Parathyroid adenoma (tissue), 2 donors: ENCODE results near the gene ARIH2.
A peak's percentile ranks its signal among the peaks of the same experiment; 100 is the strongest.

Source experiments
- H2AFZ ChIP-seq: fragments of 300-600 bp; sonication (generic); one replicate; pipeline ENCODE4 v1.7.0; 2017; ENCODE audit warnings: antibody characterized with exemption, mild to moderate bottlenecking
- H3K27ac ChIP-seq: fragments of 300-600 bp; sonication (generic); one replicate; pipeline ENCODE4 v1.7.0; 2017
- H3K27me3 ChIP-seq: fragments of 300-600 bp; sonication (generic); one replicate; pipeline ENCODE4 v1.7.0; 2017; ENCODE audit warnings: low read length; ENCODE audit not compliant: control insufficient read depth, insufficient read depth
- H3K36me3 ChIP-seq: fragments of 300-600 bp; sonication (generic); one replicate; pipeline ENCODE4 v1.7.0; 2017; ENCODE audit warnings: low read length; ENCODE audit not compliant: control insufficient read depth, insufficient read depth
- H3K4me1 ChIP-seq: fragments of 300-600 bp; sonication (generic); one replicate; pipeline ENCODE4 v1.7.0; 2017; ENCODE audit warnings: control low read depth
- H3K4me2 ChIP-seq: fragments of 300-600 bp; sonication (generic); one replicate; pipeline ENCODE4 v1.7.0; 2017; ENCODE audit warnings: low read length
- H3K4me3 ChIP-seq: fragments of 300-600 bp; sonication (generic); one replicate; pipeline ENCODE4 v1.7.0; 2017; ENCODE audit warnings: low read depth, low read length
- H3K79me2 ChIP-seq: fragments of 300-600 bp; sonication (generic); one replicate; pipeline ENCODE4 v1.7.0; 2017; ENCODE audit warnings: control low read depth
- H3K9ac ChIP-seq: fragments of 300-600 bp; sonication (generic); one replicate; pipeline ENCODE4 v1.7.0; 2017; ENCODE audit warnings: mild to moderate bottlenecking
- H3K9me3 ChIP-seq: fragments of 300-600 bp; sonication (generic); one replicate; pipeline ENCODE4 v1.7.0; 2017; ENCODE audit warnings: low read length; ENCODE audit not compliant: control insufficient read depth
- CTCF ChIP-seq: fragments of 300-600 bp; sonication (generic); IDR thresholded peaks from one replicate; pipeline ENCODE4 v1.7.0; 2017; ENCODE audit warnings: antibody characterized with exemption, mild to moderate bottlenecking
- donor health status: primary hyperparathyroidism.

The ARIH2 gene

GRCh38 chr3:48928679-48929078, 10.0 kb downstream of the ARIH2 start:
- no peak overlapping the region for H3K4me2 ChIP-seq
- no peak overlapping the region for H3K27ac ChIP-seq
- H3K9ac ChIP-seq = no peak overlapping the region
- no peak for TF ChIP-seq CTCF
- H3K9me3 ChIP-seq = no peaks in the 10 kb centered on the region
- peaks cover 54% of the 10 kb centered on the region for H3K79me2 ChIP-seq
- H3K4me3 ChIP-seq = no peak overlapping the region
- H3K36me3 ChIP-seq = no peaks in the 10 kb centered on the region
- peaks cover 7% of the 10 kb centered on the region for H3K4me1 ChIP-seq
- no peak overlapping the region for H2AFZ ChIP-seq
- H3K27me3 ChIP-seq = no peaks in the 10 kb centered on the region

GRCh38 chr3:48929358-48930035, 10.9 kb downstream of the ARIH2 start:
- TF ChIP-seq CTCF = no peak
- Histone ChIP-seq H3K4me1 (peaks cover 7% of the 10 kb centered on the region), H3K9me3 (no peaks in the 10 kb centered on the region), H3K27ac (no peak overlapping the region), H2AFZ (no peak overlapping the region), H3K27me3 (no peaks in the 10 kb centered on the region), H3K79me2 (peaks cover 61% of the 10 kb centered on the region), H3K4me2 (peak overlapping the region; percentile 7), H3K36me3 (no peaks in the 10 kb centered on the region), H3K9ac (no peak overlapping the region), H3K4me3 (no peak overlapping the region)

GRCh38 chr3:48930590-48930989, 11.9 kb downstream of the ARIH2 start:
- no peak overlapping the region for H3K4me3 ChIP-seq
- H3K27ac ChIP-seq = no peak overlapping the region
- no peak for TF ChIP-seq CTCF

GRCh38 chr3:48931944-48932580, 13.4 kb downstream of the ARIH2 start:
- Histone ChIP-seq H3K36me3 (no peaks in the 10 kb centered on the region), H3K27ac (no peak overlapping the region), H3K4me1 (peaks cover 7% of the 10 kb centered on the region), H2AFZ (no peak overlapping the region), H3K79me2 (peaks cover 60% of the 10 kb centered on the region), H3K4me2 (no peak overlapping the region), H3K9me3 (no peaks in the 10 kb centered on the region), H3K4me3 (no peak overlapping the region), H3K9ac (no peak overlapping the region), H3K27me3 (no peaks in the 10 kb centered on the region)
- TF ChIP-seq CTCF = no peak

More at GRCh38 chr3:48930590-48930989, 11.9 kb downstream of the ARIH2 start:
- no peak overlapping the region for H3K4me2 ChIP-seq
- H3K79me2 ChIP-seq = peaks cover 64% of the 10 kb centered on the region
- no peaks in the 10 kb centered on the region for H3K27me3 ChIP-seq
- H3K36me3 ChIP-seq = no peaks in the 10 kb centered on the region
- no peak overlapping the region for H3K9ac ChIP-seq
- H2AFZ ChIP-seq = no peak overlapping the region
- no peaks in the 10 kb centered on the region for H3K9me3 ChIP-seq
- H3K4me1 ChIP-seq = peaks cover 7% of the 10 kb centered on the region
